Fibroblast of mammary gland (primary cell): Measurements from ENCODE around the gene DCTN3.

ENCODE experiments used
- DNase-seq: peaks from one replicate; pipeline ENCODE4 v3.0.0-alpha.2; 2010; ENCODE audit warnings: low read depth
- H3K4me3 ChIP-seq: 2 replicates; pipeline ENCODE4 v1.5.1; 2011; ENCODE audit warnings: low read depth, mild to moderate bottlenecking, low read length, moderate library complexity; ENCODE audit not compliant: control insufficient read depth
- CTCF ChIP-seq: conservative IDR thresholded peaks from 2 replicates; pipeline ENCODE4 v1.5.1; 2011; ENCODE audit warnings: low read depth, low read length, inconsistent platforms; ENCODE audit not compliant: control insufficient read depth, insufficient read depth

Gene DCTN3

GRCh38 chr9:34572092-34572491, 48.2 kb downstream of the DCTN3 start:
- no peak for DNase-seq
- TF ChIP-seq CTCF, result no peak
- no peak overlapping the region for H3K4me3 ChIP-seq

- DNase-seq, result no peak
- TF ChIP-seq CTCF, result no peak
- H3K4me3 ChIP-seq, result no peak overlapping the region
These were observed 48.8 kb downstream of the DCTN3 start for GRCh38 chr9:34571481-34571810.

GRCh38 chr9:34570809-34571480, 49.4 kb downstream of the DCTN3 start:
- no peak for DNase-seq
- TF ChIP-seq CTCF, result no peak
- no peak overlapping the region for H3K4me3 ChIP-seq

- no peak for DNase-seq
- TF ChIP-seq CTCF, result no peak
- no peak overlapping the region for H3K4me3 ChIP-seq
These were observed 49.9 kb downstream of the DCTN3 start for GRCh38 chr9:34570376-34570775.

GRCh38 chr9:34568774-34569173, 51.5 kb downstream of the DCTN3 start:
- no peak for DNase-seq
- no peak for TF ChIP-seq CTCF
- H3K4me3 ChIP-seq, result no peak overlapping the region

- no peak for DNase-seq
- no peak overlapping the region for H3K4me3 ChIP-seq
- TF ChIP-seq CTCF, result no peak
These were observed 52.2 kb downstream of the DCTN3 start for GRCh38 chr9:34568133-34568532.

GRCh38 chr9:34566972-34567371, 53.3 kb downstream of the DCTN3 start:
- no peak overlapping the region for H3K4me3 ChIP-seq
- no peak for TF ChIP-seq CTCF
- no peak for DNase-seq
